GM19395 (cell line): ENCODE data around the gene FARSB.
"Not testable (repeated sequence)": the region's sequence is repeated elsewhere in the genome, so short reads cannot be mapped to it uniquely, and the experiment has no call there.

Experiments
- ATAC-seq: cut with Tn5 transposase; IDR thresholded peaks from one replicate; pipeline ENCODE4 v1.9.1; 2021; ENCODE audit warnings: mild to moderate bottlenecking, moderate library complexity; ENCODE audit not compliant: unreplicated experiment

FARSB gene

GRCh38 chr2:222609381-222609780 is 46.5 kb downstream of the FARSB start:
- ATAC-seq: no peak

GRCh38 chr2:222608081-222608480 is 47.8 kb downstream of the FARSB start:
- ATAC-seq: no peak

- ATAC-seq: no peak
Measured at GRCh38 chr2:222606306-222606705, 49.6 kb downstream of the FARSB start.

GRCh38 chr2:222604749-222605515 is 51.0 kb downstream of the FARSB start:
- no peak for ATAC-seq

- ATAC-seq: no peak
Measured at GRCh38 chr2:222603501-222603900, 52.4 kb downstream of the FARSB start.

- no peak for ATAC-seq
Measured at GRCh38 chr2:222598611-222599010, 57.3 kb downstream of the FARSB start.

GRCh38 chr2:222595581-222595980 is 60.3 kb downstream of the FARSB start:
- ATAC-seq: no peak

- ATAC-seq: no peak
Measured at GRCh38 chr2:222594679-222595078, 61.2 kb downstream of the FARSB start.

- no peak for ATAC-seq
Measured at GRCh38 chr2:222592176-222592575, 63.7 kb downstream of the FARSB start.

- no peak for ATAC-seq
Measured at GRCh38 chr2:222591661-222592060, 64.2 kb downstream of the FARSB start.

GRCh38 chr2:222584589-222584988 is 71.3 kb downstream of the FARSB start:
- not testable (repeated sequence) for ATAC-seq

GRCh38 chr2:222582928-222583327 is 73.0 kb downstream of the FARSB start:
- ATAC-seq: no peak

GRCh38 chr2:222577341-222577740 is 78.6 kb downstream of the FARSB start:
- ATAC-seq: no peak

- ATAC-seq: no peak
Measured at GRCh38 chr2:222576171-222577081, 79.5 kb downstream of the FARSB start.

- no peak for ATAC-seq
Measured at GRCh38 chr2:222575618-222576017, 80.3 kb downstream of the FARSB start.

- ATAC-seq: no peak
Measured at GRCh38 chr2:222572751-222573174, 83.1 kb downstream of the FARSB start.

- ATAC-seq: no peak
Measured at GRCh38 chr2:222572264-222572721, 83.6 kb downstream of the FARSB start.

- ATAC-seq: no peak
Measured at GRCh38 chr2:222569826-222570225, 86.1 kb downstream of the FARSB start.

- ATAC-seq: no peak
Measured at GRCh38 chr2:222568865-222569264, 87.0 kb downstream of the FARSB start.

GRCh38 chr2:222566229-222566628 is 89.7 kb downstream of the FARSB start:
- no peak for ATAC-seq

- no peak for ATAC-seq
Measured at GRCh38 chr2:222563936-222564335, 92.0 kb downstream of the FARSB start.
